Subcutaneous abdominal adipose tissue (tissue), 5 donors: ENCODE data around the gene CEP68.

Experiments
- H3K27ac ChIP-seq: one replicate; pipeline ENCODE4 v1.7.0; 2013; ENCODE audit warnings: low read depth, mild to moderate bottlenecking, inconsistent platforms, low read length, moderate library complexity
- H3K27me3 ChIP-seq, 5 donors: one replicate each; pipeline ENCODE4 v1.7.0; 2013; ENCODE audit warnings: low read length in 5 of 5, inconsistent platforms in 1 of 5; ENCODE audit not compliant: control insufficient read depth in 5 of 5, insufficient read depth in 4 of 5
- H3K36me3 ChIP-seq, 5 donors: one replicate each; pipeline ENCODE4 v1.7.0; 2013; ENCODE audit warnings: low read length in 5 of 5; ENCODE audit not compliant: control insufficient read depth in 5 of 5, insufficient read depth in 5 of 5
- H3K4me1 ChIP-seq, 5 donors: one replicate each; pipeline ENCODE4 v1.7.0; 2013; ENCODE audit warnings: low read length in 5 of 5, mild to moderate bottlenecking in 3 of 5, moderate library complexity in 1 of 5; ENCODE audit not compliant: control insufficient read depth in 5 of 5, insufficient read depth in 5 of 5
- H3K4me3 ChIP-seq, 5 donors: one replicate each; pipeline ENCODE4 v1.7.0; 2013; ENCODE audit warnings: low read length in 5 of 5, low read depth in 1 of 5
- H3K9ac ChIP-seq, 5 donors: one replicate each; pipeline ENCODE4 v1.7.0; 2013; ENCODE audit warnings: low read length in 5 of 5, mild to moderate bottlenecking in 4 of 5, moderate library complexity in 3 of 5
- H3K9me3 ChIP-seq, 5 donors: one replicate each; pipeline ENCODE4 v1.7.0; 2013; ENCODE audit warnings: low read length in 5 of 5; ENCODE audit not compliant: control insufficient read depth in 5 of 5
- donor health status: healthy.
- donor health status: healthy.
- donor health status: healthy.
- donor health status: healthy.
- donor health status: healthy.

CEP68 gene

DNA sequence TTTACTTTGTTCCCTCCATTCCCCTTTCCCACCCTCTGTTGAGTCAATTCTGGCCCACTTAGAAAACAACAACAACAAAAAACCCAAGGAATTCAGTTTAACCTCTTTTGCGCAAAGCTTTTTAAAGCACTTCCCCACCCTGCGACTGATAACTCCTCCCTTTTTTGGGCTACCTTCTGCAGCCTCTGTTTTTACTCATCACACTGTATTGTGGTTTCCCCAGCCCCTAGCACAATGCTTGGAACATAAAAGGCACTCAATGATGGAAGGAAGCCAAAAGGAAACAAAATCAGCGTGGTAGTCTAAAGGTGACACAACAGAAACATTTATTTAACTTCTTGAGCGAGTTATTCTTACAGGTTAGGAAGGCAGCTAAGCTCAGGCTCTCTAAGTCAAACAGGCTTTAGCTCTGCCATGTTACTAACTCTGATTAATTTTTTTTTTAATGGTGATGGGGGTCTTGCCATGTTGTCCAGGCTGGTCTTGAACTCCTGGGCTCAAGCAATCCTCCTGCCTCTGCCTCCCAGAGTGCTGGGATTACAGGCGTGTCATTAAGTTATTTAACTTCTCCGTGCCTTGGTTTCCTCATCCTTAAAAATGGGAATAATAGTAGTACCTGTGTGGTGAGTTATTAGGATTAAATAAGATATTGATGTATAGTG is 1.3 kb downstream of the CEP68 start:
- H3K4me3 ChIP-seq, result peak overlapping the region; percentile 77 to 92 (median 88)
- no peaks in the 10 kb centered on the region for H3K27me3 ChIP-seq
- peak overlapping the region; percentile 82 for H3K27ac ChIP-seq
- H3K36me3 ChIP-seq, result no peaks in the 10 kb centered on the region
- H3K4me1 ChIP-seq, result peaks cover 2 to 76% (median 67%) of the 10 kb centered on the region in 5 donors
- peak overlapping the region in 4 of 5 donors; percentile 80 to 81 (median 81) for H3K9ac ChIP-seq
- no peaks in the 10 kb centered on the region for H3K9me3 ChIP-seq

- H3K36me3 ChIP-seq, result no peaks in the 10 kb centered on the region
- H3K9me3 ChIP-seq, result no peaks in the 10 kb centered on the region
- H3K4me3 ChIP-seq, result no peak overlapping the region
- peaks cover 2 to 84% (median 81%) of the 10 kb centered on the region in 5 donors for H3K4me1 ChIP-seq
- peak overlapping the region in 3 of 5 donors; percentile 39 to 56 (median 49) for H3K9ac ChIP-seq
- peak overlapping the region; percentile 82 for H3K27ac ChIP-seq
- H3K27me3 ChIP-seq, result no peaks in the 10 kb centered on the region
Observed at GRCh38 chr2:65059071-65059470, 2.9 kb downstream of the CEP68 start.

- Histone ChIP-seq H3K27ac (peak overlapping the region; percentile 57), H3K27me3 (no peaks in the 10 kb centered on the region), H3K9ac (peak overlapping the region in 3 of 5 donors; percentile 21 to 43 (median 38)), H3K9me3 (no peaks in the 10 kb centered on the region), H3K4me1 (peaks cover 9 to 94% (median 87%) of the 10 kb centered on the region in 5 donors), H3K4me3 (no peak overlapping the region), H3K36me3 (no peaks in the 10 kb centered on the region)
Observed at GRCh38 chr2:65061146-65061909, 5.1 kb downstream of the CEP68 start.

DNA sequence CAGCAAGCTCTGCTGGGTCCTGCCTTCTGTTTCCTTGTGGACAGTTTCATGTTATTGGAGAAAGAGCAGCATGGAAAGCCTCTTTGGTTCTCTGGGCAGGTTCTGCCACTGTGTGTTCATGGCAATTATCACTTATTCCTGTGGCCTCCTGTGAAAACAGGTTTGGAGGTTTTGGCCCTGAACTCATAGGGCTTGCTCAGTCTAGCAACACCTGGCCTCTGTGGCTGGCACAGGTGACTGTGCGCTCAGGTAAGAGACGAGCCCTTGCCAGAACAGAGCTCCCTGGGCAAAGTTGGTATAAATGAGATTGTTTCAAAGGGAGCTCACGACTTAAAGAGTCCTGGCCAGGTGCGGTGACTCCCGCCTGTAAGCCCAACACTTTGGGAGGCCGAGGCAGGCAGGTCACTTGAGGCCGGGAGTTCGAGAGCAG is 5.7 kb downstream of the CEP68 start:
- Histone ChIP-seq H3K9ac (peak overlapping the region in 2 of 5 donors; percentile 21 to 43), H3K4me1 (peaks cover 9 to 93% (median 86%) of the 10 kb centered on the region in 5 donors), H3K27ac (peak overlapping the region; percentile 57)

GRCh38 chr2:65062843-65063825 is 6.9 kb downstream of the CEP68 start:
- Histone ChIP-seq H3K9me3 (no peaks in the 10 kb centered on the region), H3K27ac (peak overlapping the region; percentile 61), H3K36me3 (peaks cover 0 to under 1% (median 0%) of the 10 kb centered on the region in 5 donors), H3K9ac (peak overlapping the region in 2 of 5 donors; percentile 37 to 59), H3K4me1 (peaks cover 9 to 92% (median 84%) of the 10 kb centered on the region in 5 donors), H3K27me3 (no peaks in the 10 kb centered on the region), H3K4me3 (no peak overlapping the region)

More for the DNA sequence above, 5.7 kb downstream of the CEP68 start:
- H3K4me3 ChIP-seq, result no peak overlapping the region
- no peaks in the 10 kb centered on the region for H3K27me3 ChIP-seq
- no peaks in the 10 kb centered on the region for H3K9me3 ChIP-seq
- H3K36me3 ChIP-seq, result no peaks in the 10 kb centered on the region

- Histone ChIP-seq H3K27me3 (no peaks in the 10 kb centered on the region), H3K4me1 (peaks cover 11 to 92% (median 86%) of the 10 kb centered on the region in 5 donors), H3K9me3 (no peaks in the 10 kb centered on the region), H3K27ac (peak overlapping the region; percentile 61), H3K4me3 (peak overlapping the region in 3 of 5 donors; percentile 30 to 45 (median 42)), H3K36me3 (peaks cover 0 to 9% (median 6%) of the 10 kb centered on the region in 5 donors), H3K9ac (peak overlapping the region in 4 of 5 donors; percentile 40 to 76 (median 52))
Observed at GRCh38 chr2:65064728-65065552, 8.7 kb downstream of the CEP68 start.

GRCh38 chr2:65067806-65068553 is 11.8 kb downstream of the CEP68 start:
- no peaks in the 10 kb centered on the region for H3K9me3 ChIP-seq

GRCh38 chr2:65069439-65069824 is 13.2 kb downstream of the CEP68 start:
- Histone ChIP-seq H3K27ac (peak overlapping the region; percentile 74), H3K27me3 (no peaks in the 10 kb centered on the region), H3K36me3 (peaks cover 0 to 53% (median 49%) of the 10 kb centered on the region in 5 donors), H3K4me3 (no peak overlapping the region), H3K9ac (peak overlapping the region in 2 of 5 donors; percentile 4 to 54), H3K4me1 (peaks cover 13 to 67% (median 55%) of the 10 kb centered on the region in 5 donors), H3K9me3 (no peaks in the 10 kb centered on the region)

More at GRCh38 chr2:65067806-65068553, 11.8 kb downstream of the CEP68 start:
- H3K27me3 ChIP-seq, result no peaks in the 10 kb centered on the region
- peaks cover 0 to 40% (median 34%) of the 10 kb centered on the region in 5 donors for H3K36me3 ChIP-seq
- H3K4me1 ChIP-seq, result peaks cover 13 to 75% (median 69%) of the 10 kb centered on the region in 5 donors
- peak overlapping the region; percentile 29 for H3K27ac ChIP-seq
- H3K9ac ChIP-seq, result peak overlapping the region in 1 of 5 donors; percentile 31
- peak overlapping the region in 1 of 5 donors; percentile 36 for H3K4me3 ChIP-seq
